Heart left ventricle (tissue), 13 donors: ENCODE data around the gene LRFN4.

ENCODE experiments used
- CTCF ChIP-seq, 12 donors: fragments of 200-600 bp; sonication (generic) in 4 of 12; IDR thresholded peaks; one replicate each; pipeline versions ENCODE4 v1.5.0 to v1.8.0; 2018 to 2022; ENCODE audit warnings: antibody characterized with exemption in 12 of 12, mild to moderate bottlenecking in 5 of 12
- POLR2A ChIP-seq, 2 donors: fragments of 450-650 bp; IDR thresholded peaks; one replicate each; pipeline ENCODE4 v1.6.1; 2017; ENCODE audit warnings: antibody characterized with exemption in 2 of 2, mild to moderate bottlenecking in 2 of 2, moderate library complexity in 2 of 2
- donor health status: ischemic (EF 13 %, LVEDD 7.1; RV severe dilation, severe dysfunction).
- donor health status: DM: no; HTN: yes; CAD: no.
- donor health status: DM: no; HTN: no; CAD: no.
- donor health status: ischemic (EF 25% LVEDD 6.9; RV normal size, moderate dysfunction).
- donor health status: ischemic (EF 25% LVEDD 5.7; RV mildly dilated, moderate dysfunction).
- donor health status: ischemic (EF 35%, LVEDD 5.7; RV mildly dilated, moderate dysfunction).
- donor health status: nonischemic (EF 11% LVEDD 7.7; RV severe dilation, severe dysfunction).
- donor health status: DM: yes; HTN: yes; CAD: no.
- donor health status: PGD.
- donor health status: ischemic (EF 29% LVEDD 5.4; RV normal size, mild dysfunction).
- donor health status: nonischemic (EF 23%, LVEDD 6.1; RV moderate dilation, normal function).

GRCh38 chr11:66894141-66894540 is 37.3 kb downstream of the LRFN4 start:
- no peak for TF ChIP-seq CTCF (IDR thresholded peaks at IDR 0.05)
- no peak for TF ChIP-seq POLR2A (IDR thresholded peaks at IDR 0.05)
